ENCODE measurements around the gene BTAF1. TPM values are rescaled to one million over a fixed set of nuclear protein-coding genes. Genes with fewer than 3 reads are reported as not detected.

BTAF1 gene
- total RNA-seq, 2 experiments from 2014 or later: 42.6 to 43.6 TPM

DNA sequence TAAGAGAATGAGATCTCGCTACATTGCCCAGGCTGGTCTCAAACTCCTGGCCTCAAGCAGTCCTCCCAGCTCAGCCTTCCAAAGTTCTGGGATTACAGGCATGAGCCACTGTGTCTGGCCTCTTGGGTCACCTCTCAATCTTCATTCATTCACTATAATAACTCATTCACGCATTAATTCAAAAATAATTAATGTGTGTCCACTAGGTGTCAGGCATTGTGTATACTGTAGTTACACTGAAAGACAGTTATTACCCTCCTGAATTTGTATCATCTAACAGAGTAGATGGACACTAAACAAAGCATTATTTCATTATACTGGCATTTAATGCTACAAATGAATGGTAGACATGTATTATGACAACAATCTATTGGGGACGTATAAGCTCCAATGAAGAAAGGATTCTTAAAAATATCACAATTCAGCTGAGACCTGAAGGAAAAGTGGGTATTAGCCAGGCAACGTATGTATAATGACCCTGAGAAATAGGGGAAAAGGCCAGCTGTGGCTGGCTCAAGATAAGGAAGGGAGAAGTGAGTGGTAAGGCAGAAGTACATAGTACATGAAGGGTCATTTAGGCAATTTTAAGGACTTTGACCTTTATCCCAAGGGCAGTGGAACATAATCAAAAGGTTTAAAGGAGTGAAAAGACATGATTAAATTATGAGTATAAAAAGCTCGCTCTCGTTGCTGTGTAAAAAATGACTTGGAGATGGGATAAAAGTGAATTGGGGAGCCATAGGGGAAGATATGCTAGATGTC is 150.7 kb downstream of the BTAF1 start:
- Mint-ChIP-seq H3K27me3 (ENCODE audit: low read depth) (no peaks in the 10 kb centered on the region), H3K9me3 (no peaks in the 10 kb centered on the region), H3K4me3 (no peak overlapping the region), H3K27ac (no peak overlapping the region), H3K4me1 (ENCODE audit: low read depth) (no peaks in the 10 kb centered on the region), H3K36me3 (ENCODE audit: low read depth) (peaks cover 1% of the 10 kb centered on the region)
- CTCF ChIA-PET: interaction anchor here (0.6 to 1.3 kb wide), 3 partner anchors 15 to 360 kb away, joined by 3 to 6 read pairs (median 4); no protein-coding TSS in a partner anchor
- intact Hi-C loops (cut with micrococcal nuclease): no loop called here
- DNase-seq: no peak

DNA sequence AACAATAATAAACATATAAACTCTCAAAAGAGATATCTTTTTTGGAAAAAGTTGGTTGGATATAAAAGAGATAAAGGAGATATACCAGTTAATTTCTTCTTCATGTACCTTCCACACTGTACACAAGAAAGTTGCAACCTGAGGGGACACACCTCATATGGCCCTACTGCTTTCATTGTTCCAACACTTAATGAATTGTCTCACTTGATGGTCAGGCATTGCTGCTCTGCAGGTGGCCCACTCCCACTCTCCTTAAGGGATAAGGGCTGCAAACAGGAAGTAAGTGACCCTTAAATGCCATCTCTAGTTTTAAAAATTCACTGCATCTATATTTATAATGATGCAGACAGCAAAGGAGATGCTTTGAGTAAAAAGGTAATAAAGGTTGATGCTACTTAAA is 152.3 kb downstream of the BTAF1 start:
- intact Hi-C loops (cut with micrococcal nuclease): no loop called here
- Mint-ChIP-seq H3K27ac (no peak overlapping the region), H3K4me3 (no peak overlapping the region), H3K9me3 (no peaks in the 10 kb centered on the region), H3K36me3 (ENCODE audit: low read depth) (peaks cover 3% of the 10 kb centered on the region), H3K27me3 (ENCODE audit: low read depth) (no peaks in the 10 kb centered on the region), H3K4me1 (ENCODE audit: low read depth) (no peaks in the 10 kb centered on the region)
- no peak for DNase-seq
- CTCF ChIA-PET: interaction anchor here (0.6 kb wide), 1 partner anchor 188 kb away, joined by 3 read pairs; no protein-coding TSS in a partner anchor

DNA sequence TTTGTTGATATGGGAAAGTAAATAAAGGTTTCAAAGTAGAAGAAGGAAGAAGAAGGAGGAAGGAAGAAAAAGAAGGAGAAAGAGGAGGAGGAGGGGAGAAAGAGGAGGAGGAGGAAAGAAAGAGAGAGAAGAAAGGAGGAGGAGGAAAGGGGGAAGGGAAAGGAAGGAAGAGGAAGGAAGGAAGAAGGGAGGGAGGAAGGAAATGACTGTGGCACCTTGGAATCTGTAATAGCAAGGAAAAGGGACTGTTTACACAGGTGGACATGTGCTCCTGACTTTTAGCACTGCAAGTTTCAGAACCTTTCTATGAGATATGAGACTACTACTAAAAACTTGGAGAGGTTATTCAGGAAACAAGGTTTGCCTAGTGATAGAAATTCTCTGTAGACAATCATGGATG is 153.2 kb downstream of the BTAF1 start:
- intact Hi-C loops (cut with micrococcal nuclease): no loop called here
- CTCF ChIA-PET: interaction anchor here (0.6 kb wide), 1 partner anchor 32 kb away, joined by 5 read pairs; no protein-coding TSS in a partner anchor
- no peak overlapping the region for H3K27ac Mint-ChIP-seq

GRCh38 chr10:92079003-92079402 is 155.4 kb downstream of the BTAF1 start:
- peaks cover 9% of the 10 kb centered on the region for H3K36me3 Mint-ChIP-seq (ENCODE audit: low read depth)
- H3K27me3 Mint-ChIP-seq (ENCODE audit: low read depth): no peaks in the 10 kb centered on the region
- H3K27ac Mint-ChIP-seq: no peak overlapping the region
- CTCF ChIA-PET: interaction anchor here (1.0 kb wide), 1 partner anchor 9 kb away, joined by 3 read pairs; no protein-coding TSS in a partner anchor
- intact Hi-C loops (cut with micrococcal nuclease): no loop called here
- no peaks in the 10 kb centered on the region for H3K4me1 Mint-ChIP-seq (ENCODE audit: low read depth)
- no peaks in the 10 kb centered on the region for H3K9me3 Mint-ChIP-seq
- DNase-seq: no peak
- H3K4me3 Mint-ChIP-seq: no peak overlapping the region

More for the DNA sequence above, 153.2 kb downstream of the BTAF1 start:
- H3K4me1 Mint-ChIP-seq (ENCODE audit: low read depth): no peaks in the 10 kb centered on the region
- no peak overlapping the region for H3K4me3 Mint-ChIP-seq
- DNase-seq: no peak
- peaks cover 9% of the 10 kb centered on the region for H3K36me3 Mint-ChIP-seq (ENCODE audit: low read depth)
- no peaks in the 10 kb centered on the region for H3K9me3 Mint-ChIP-seq
- no peaks in the 10 kb centered on the region for H3K27me3 Mint-ChIP-seq (ENCODE audit: low read depth)

Other genes starting within 250 kb of the BTAF1 start
- 10 to 100 TPM; 39.3 to 40.0 TPM for gene TNKS2, start 125.3 kb upstream of the BTAF1 start, total RNA-seq
- gene FGFBP3, start 14.3 kb upstream of the BTAF1 start, total RNA-seq: 1 to 10 TPM; 1.2 to 1.6 TPM